NCI-H2227 (cell line): ENCODE measurements around the gene SPINK4.

Experiments
- DNase-seq: peaks from one replicate; lab custom pipeline; 2025; ENCODE audit not compliant: unreplicated experiment; lab: John Stamatoyannopoulos, UW

Gene SPINK4

GRCh38 chr9:33239921-33240320, at the start of gene SPINK4:
Gene SPINK4, plus strand, starts transcription at chr9:33240167. Its CDS starts 42 bp downstream, at chr9:33240209.
- no peak for DNase-seq

GRCh38 chr9:33192493-33193255, 47.3 kb upstream of the SPINK4 start:
- no peak for DNase-seq

- no peak for DNase-seq
Measured at GRCh38 chr9:33193818-33194217, 46.1 kb upstream of the SPINK4 start.

GRCh38 chr9:33196736-33197135, 43.2 kb upstream of the SPINK4 start:
- DNase-seq, result no peak

- no peak for DNase-seq
Measured at GRCh38 chr9:33197279-33198152, 42.5 kb upstream of the SPINK4 start.

GRCh38 chr9:33198165-33198564, 41.8 kb upstream of the SPINK4 start:
- DNase-seq, result no peak

GRCh38 chr9:33202018-33202417, 37.9 kb upstream of the SPINK4 start:
- DNase-seq, result no peak

- DNase-seq, result no peak
Measured at GRCh38 chr9:33202552-33203201, 37.3 kb upstream of the SPINK4 start.

GRCh38 chr9:33209394-33209793, 30.6 kb upstream of the SPINK4 start:
- DNase-seq, result no peak

- no peak for DNase-seq
Measured at GRCh38 chr9:33210006-33210715, 29.8 kb upstream of the SPINK4 start.

- DNase-seq, result no peak
Measured at GRCh38 chr9:33211695-33212393, 28.1 kb upstream of the SPINK4 start.

GRCh38 chr9:33220681-33221567, 19.0 kb upstream of the SPINK4 start:
- no peak for DNase-seq

- DNase-seq, result no peak
Measured at GRCh38 chr9:33221568-33221884, 18.4 kb upstream of the SPINK4 start.

- DNase-seq, result no peak
Measured at GRCh38 chr9:33222031-33222430, 17.9 kb upstream of the SPINK4 start.

GRCh38 chr9:33223696-33224095, 16.3 kb upstream of the SPINK4 start:
- DNase-seq, result no peak

- peak; percentile 38 for DNase-seq
Measured at GRCh38 chr9:33225319-33226147, 14.4 kb upstream of the SPINK4 start.

GRCh38 chr9:33227008-33227398, 13.0 kb upstream of the SPINK4 start:
- DNase-seq, result no peak

- no peak for DNase-seq
Measured at GRCh38 chr9:33227741-33228140, 12.2 kb upstream of the SPINK4 start.

GRCh38 chr9:33228606-33229005, 11.4 kb upstream of the SPINK4 start:
- DNase-seq, result no peak
